ENCODE data around the gene C10orf120. TPM values are rescaled to one million over a fixed set of nuclear protein-coding genes. Genes with fewer than 3 reads are reported as not detected.

C10orf120 gene
- polyA plus RNA-seq, 3 donors: not detected

DNA sequence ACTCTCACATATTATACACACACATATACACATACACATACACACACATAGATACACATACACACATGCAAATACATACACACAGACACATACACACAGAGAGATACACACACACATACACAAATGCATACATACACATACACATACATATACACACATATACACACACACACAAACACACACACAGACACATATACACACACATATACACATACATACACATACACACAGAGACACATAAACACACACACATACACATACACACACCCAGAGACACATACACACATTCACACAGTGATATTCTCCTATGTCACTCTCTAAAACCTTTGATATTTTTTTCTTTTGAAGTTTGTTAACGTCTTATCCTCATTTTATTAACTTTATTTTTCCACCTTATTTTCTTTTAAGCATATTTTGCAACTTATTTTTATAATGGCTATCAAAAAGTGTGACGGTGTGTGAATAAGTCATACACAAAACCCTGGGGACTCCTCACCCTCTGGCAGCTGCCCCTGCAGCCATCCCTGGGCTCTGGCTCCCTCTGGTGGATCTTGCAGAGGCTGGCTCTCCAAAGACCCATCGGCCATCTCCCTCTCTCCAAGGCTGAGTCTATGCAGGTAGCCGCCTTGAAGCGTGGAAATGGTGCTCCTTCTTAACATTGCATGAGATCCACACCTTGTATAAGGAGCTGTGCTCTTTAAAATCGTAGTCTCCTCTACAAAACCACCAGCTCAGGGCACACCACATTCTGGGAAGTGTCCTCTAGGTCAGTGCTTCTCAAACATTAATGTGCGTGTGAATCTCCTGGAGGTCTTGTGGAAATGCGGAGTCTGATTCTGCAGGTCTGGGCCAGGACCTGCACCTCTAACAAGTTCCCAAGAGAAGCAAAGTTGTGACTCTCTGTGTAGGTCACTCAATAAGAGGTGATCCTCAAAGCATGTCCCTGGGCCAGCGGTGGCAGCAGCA is 4.1 kb upstream of the C10orf120 start:
- DNase-seq: peak; percentile 47

- no peak for DNase-seq
Observed at GRCh38 chr10:122702275-122702674, 2.6 kb upstream of the C10orf120 start.

GRCh38 chr10:122701652-122702051 is 2.0 kb upstream of the C10orf120 start:
- no peak for DNase-seq

DNA sequence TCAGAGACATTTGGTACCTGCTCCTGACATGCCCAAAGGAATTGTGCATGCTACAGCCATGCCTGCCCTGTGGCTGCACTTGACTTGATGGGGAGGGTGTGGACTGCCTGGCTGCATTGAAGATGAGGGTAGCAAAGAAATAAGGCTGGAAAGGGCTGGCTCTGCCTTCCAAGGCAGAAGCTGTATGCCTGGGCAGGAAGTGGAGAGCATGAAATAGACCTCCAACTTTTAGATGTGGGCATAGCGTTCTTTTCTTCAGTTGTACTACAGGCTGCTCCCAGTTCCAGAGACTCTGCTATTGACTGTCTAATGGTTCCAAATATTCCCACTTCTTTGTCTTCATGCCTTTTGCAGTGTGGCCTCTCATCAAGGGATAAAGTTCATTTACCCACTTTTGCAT is 3.0 kb downstream of the C10orf120 start:
- no peak for DNase-seq

GRCh38 chr10:122692744-122693143 is 6.9 kb downstream of the C10orf120 start:
- DNase-seq: no peak

GRCh38 chr10:122689146-122689820 is 10.4 kb downstream of the C10orf120 start:
- no peak for DNase-seq

- DNase-seq: peak; percentile 42
Observed at GRCh38 chr10:122688293-122688989, 11.2 kb downstream of the C10orf120 start.

DNA sequence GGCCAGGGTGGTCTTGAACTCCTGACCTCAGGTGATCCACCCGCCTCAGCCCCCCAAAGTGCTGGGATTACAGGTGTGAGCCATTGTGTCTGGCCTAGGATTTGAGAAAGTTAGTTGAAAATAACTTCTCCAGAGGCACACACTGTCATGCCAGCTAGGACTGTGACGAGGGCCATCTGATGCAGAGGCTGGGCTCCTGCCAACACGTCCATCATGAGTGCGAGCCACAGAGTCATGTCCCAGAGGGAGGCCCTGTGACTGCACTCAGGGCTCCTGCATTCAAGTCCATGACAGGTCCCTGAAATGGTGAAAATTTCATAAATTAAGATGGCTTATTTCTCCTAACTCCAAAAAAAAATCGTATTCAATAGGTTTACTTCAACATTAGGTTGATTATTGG is 17.1 kb downstream of the C10orf120 start:
- no peak for DNase-seq

GRCh38 chr10:122678266-122678665 is 21.4 kb downstream of the C10orf120 start:
- no peak for DNase-seq

- no peak for DNase-seq
Observed at GRCh38 chr10:122675278-122675677, 24.4 kb downstream of the C10orf120 start.

DNA sequence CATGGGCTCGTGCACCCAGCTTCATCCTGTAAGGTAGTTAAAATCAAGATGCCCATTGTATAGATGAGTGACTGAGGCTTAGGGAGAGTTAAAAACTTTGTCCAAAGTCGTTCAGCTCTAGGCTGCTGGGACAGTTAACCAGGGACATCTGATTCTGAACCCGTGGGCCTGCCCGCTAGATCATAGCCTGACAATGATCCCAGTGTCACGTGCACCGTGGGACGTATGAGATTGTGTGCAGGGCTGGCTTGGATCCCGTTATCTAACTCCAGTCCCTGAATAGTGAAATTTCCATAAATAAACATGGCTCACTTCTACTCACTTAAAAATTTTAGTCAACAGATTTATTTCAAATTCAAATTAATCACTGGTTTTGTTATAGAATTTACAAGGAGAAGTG is 24.9 kb downstream of the C10orf120 start:
- no peak for DNase-seq

- DNase-seq: no peak
Observed at GRCh38 chr10:122673731-122674130, 25.9 kb downstream of the C10orf120 start.

- DNase-seq: no peak
Observed at GRCh38 chr10:122673269-122673668, 26.4 kb downstream of the C10orf120 start.

DNA sequence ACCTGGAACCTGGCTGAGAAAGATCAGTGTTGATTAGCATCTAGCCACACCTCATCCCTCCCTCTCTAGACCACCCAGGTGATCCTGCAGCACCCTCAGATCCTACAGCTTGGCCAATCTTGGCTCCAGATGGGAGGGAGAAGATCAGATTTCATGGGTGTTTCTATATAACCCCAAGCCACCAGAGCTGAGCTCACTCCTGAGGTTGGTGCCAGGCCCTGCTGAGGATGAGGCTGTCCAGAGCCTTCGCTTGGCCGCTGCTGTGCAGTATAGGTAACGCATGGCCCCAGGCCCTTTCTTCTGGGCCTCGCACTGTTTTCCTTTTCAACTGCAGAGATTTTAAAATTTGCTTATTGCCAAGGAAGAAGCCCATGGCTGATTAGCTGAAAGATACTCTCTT is 27.0 kb downstream of the C10orf120 start:
- DNase-seq: no peak

- no peak for DNase-seq
Observed at GRCh38 chr10:122671355-122671754, 28.3 kb downstream of the C10orf120 start.

DNA sequence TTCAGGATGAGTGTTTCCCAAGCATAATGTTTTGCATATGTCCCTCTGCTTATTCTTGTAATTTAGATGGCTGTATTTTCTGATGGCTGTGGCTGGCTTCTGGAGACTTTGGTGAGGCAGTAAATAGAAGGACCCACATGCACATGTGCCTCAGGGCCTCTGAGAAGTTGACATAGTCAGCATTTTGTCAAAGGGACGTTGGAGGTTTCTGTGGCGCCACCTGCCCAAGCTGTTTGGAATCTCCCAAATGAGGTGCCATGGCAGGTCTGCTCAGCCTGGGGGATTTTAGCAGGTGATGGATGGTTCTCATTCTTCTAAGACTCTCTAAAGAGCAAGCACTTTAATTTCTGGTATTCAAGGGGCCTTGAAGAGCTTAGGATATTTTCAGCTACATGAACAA is 29.8 kb downstream of the C10orf120 start:
- no peak for DNase-seq

- no peak for DNase-seq
Observed at GRCh38 chr10:122669045-122669444, 30.6 kb downstream of the C10orf120 start.

DNA sequence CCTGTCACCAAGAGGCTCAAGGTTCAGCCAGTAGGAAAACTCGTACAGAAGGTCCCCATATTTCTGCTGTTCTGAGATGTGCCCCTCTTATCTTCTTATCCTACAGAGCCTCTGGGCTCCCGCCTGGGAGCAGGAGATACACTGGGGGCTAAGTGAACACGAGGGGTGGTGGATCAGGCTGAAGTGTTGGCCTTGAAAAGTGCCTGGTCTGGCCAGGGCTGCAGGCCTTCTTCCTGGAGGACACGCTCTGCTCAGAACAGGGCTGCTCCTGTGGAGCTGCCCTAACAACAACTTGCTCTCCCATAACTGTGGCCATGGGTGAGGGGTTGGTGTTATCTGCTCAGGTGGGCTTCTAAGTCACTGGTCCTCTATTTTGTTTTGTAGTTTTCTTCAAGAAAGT is 33.7 kb downstream of the C10orf120 start:
- no peak for DNase-seq

DNA sequence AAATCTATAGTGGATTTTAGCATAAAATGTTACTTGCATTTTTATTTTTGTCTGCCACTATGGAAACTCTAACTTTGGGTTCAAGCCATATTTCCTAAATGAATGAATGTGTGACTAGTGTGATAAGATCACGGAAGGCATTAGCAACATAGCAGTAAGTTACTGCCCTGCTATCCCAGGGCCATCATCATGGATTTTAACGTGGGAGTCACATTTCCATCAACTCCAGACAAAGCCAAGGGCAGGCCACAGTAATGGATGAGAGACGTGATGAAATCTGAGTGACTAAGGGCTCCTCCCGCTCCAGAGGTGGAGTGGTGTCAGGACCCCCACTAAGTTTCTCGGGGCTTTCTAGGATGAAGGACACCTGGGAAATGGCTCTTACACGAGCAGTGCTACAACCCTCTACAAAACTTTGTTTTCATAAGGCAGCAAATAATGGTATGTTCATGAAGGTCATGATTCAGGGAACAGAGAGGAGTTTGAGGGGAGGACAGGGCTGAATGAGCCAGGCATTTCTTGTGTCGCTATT is 34.3 kb downstream of the C10orf120 start:
- peak; percentile 46 for DNase-seq

DNA sequence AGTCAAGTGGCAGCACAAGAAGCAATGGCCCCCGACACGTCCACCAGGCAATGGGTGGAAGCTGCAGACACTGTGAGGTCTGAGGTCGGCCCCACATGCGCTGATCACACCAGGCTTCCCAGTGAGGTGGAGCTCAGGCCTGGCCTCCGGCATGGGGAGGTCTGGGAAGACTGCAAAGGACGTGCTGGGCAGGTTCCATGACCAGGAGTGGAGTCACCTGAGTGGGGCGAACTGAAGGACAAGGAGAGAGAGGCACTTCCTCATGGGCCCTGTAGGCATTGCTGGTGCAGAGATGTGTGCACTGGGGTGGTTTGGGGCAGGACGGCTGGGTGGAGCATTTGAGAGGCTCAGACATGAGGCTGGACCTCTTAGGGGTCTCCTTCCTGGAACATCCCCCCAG is 35.1 kb downstream of the C10orf120 start:
- DNase-seq: no peak

- no peak for DNase-seq
Observed at GRCh38 chr10:122663516-122664130, 36.0 kb downstream of the C10orf120 start.

- DNase-seq: no peak
Observed at GRCh38 chr10:122662231-122662630, 37.4 kb downstream of the C10orf120 start.

All from renal pelvis (tissue), 4 donors.